ENCODE measurements around the gene PARP9.

Gene PARP9

GRCh38 chr3:122564155-122564912, at the start of gene PARP9, which contains the start of gene DTX3L:
TSS of gene PARP9 (minus strand) at chr3:122564300. CDS start at chr3:122559620, 4,680 bp downstream.
TSS of gene DTX3L (plus strand) at chr3:122564338. CDS start at chr3:122564427, 89 bp downstream.
- in situ Hi-C loops (cut with MboI; ENCODE audit: low sequenced_read_pairs) = no loop called here

- in situ Hi-C loops (cut with MboI; ENCODE audit: low sequenced_read_pairs) = no loop called here
These were observed 48.6 kb upstream of the PARP9 start for GRCh38 chr3:122612696-122613095.

- in situ Hi-C loops (cut with MboI; ENCODE audit: low sequenced_read_pairs) = no loop called here
These were observed 45.9 kb upstream of the PARP9 start for GRCh38 chr3:122609798-122610559.

GRCh38 chr3:122608916-122609315, 44.8 kb upstream of the PARP9 start:
- in situ Hi-C loops (cut with MboI; ENCODE audit: low sequenced_read_pairs) = no loop called here

- in situ Hi-C loops (cut with MboI; ENCODE audit: low sequenced_read_pairs) = no loop called here
These were observed 42.2 kb upstream of the PARP9 start for GRCh38 chr3:122606330-122606729.

GRCh38 chr3:122603056-122603455, 39.0 kb upstream of the PARP9 start:
- in situ Hi-C loops (cut with MboI; ENCODE audit: low sequenced_read_pairs) = no loop called here

GRCh38 chr3:122602011-122602710, 38.1 kb upstream of the PARP9 start:
- in situ Hi-C loops (cut with MboI; ENCODE audit: low sequenced_read_pairs) = no loop called here

GRCh38 chr3:122598556-122598955, 34.5 kb upstream of the PARP9 start:
- in situ Hi-C loops (cut with MboI; ENCODE audit: low sequenced_read_pairs) = no loop called here

- in situ Hi-C loops (cut with MboI; ENCODE audit: low sequenced_read_pairs) = no loop called here
These were observed 34.1 kb upstream of the PARP9 start for GRCh38 chr3:122598151-122598550.

- in situ Hi-C loops (cut with MboI; ENCODE audit: low sequenced_read_pairs) = no loop called here
These were observed 29.9 kb upstream of the PARP9 start for GRCh38 chr3:122594025-122594424.

GRCh38 chr3:122590610-122591009, 26.5 kb upstream of the PARP9 start:
- in situ Hi-C loops (cut with MboI; ENCODE audit: low sequenced_read_pairs) = no loop called here

GRCh38 chr3:122589297-122589696, 25.2 kb upstream of the PARP9 start:
- in situ Hi-C loops (cut with MboI; ENCODE audit: low sequenced_read_pairs) = no loop called here

GRCh38 chr3:122587572-122587971, 23.5 kb upstream of the PARP9 start:
- in situ Hi-C loops (cut with MboI; ENCODE audit: low sequenced_read_pairs) = no loop called here

- in situ Hi-C loops (cut with MboI; ENCODE audit: low sequenced_read_pairs) = no loop called here
These were observed 22.8 kb upstream of the PARP9 start for GRCh38 chr3:122586773-122587485.

GRCh38 chr3:122586098-122586497, 22.0 kb upstream of the PARP9 start:
- in situ Hi-C loops (cut with MboI; ENCODE audit: low sequenced_read_pairs) = no loop called here

GRCh38 chr3:122582390-122582789, 18.3 kb upstream of the PARP9 start:
- in situ Hi-C loops (cut with MboI; ENCODE audit: low sequenced_read_pairs) = no loop called here

GRCh38 chr3:122581622-122582021, 17.5 kb upstream of the PARP9 start:
- in situ Hi-C loops (cut with MboI; ENCODE audit: low sequenced_read_pairs) = no loop called here

GRCh38 chr3:122580470-122580869, 16.4 kb upstream of the PARP9 start:
- in situ Hi-C loops (cut with MboI; ENCODE audit: low sequenced_read_pairs) = no loop called here

- in situ Hi-C loops (cut with MboI; ENCODE audit: low sequenced_read_pairs) = no loop called here
These were observed 14.1 kb upstream of the PARP9 start for GRCh38 chr3:122578069-122578740.

- in situ Hi-C loops (cut with MboI; ENCODE audit: low sequenced_read_pairs) = no loop called here
These were observed 13.4 kb upstream of the PARP9 start, which contains the start of gene PARP15 for GRCh38 chr3:122577409-122578031. TSS of gene PARP15 (plus strand) at chr3:122577650. CDS start at chr3:122577668, 18 bp downstream.
